Activated B cell treated with CpG ODN at 0.5 μM for 24 hours (primary cell): ENCODE results near the gene TSGA10IP. TPM values are rescaled to one million over a fixed set of nuclear protein-coding genes. Genes with fewer than 3 reads are reported as not detected.

Experiments used
- ATAC-seq: fragments of 200-7000 bp; cut with Tn5 transposase; one replicate; pipeline ENCODE4 v1.10.0; 2021; ENCODE audit warnings: low read depth, mild to moderate bottlenecking, moderate library complexity
- CTCF ChIA-PET: fragments of 350-600 bp; sonication (Branson Sonifier 250); formaldehyde crosslinking; loops from one replicate; lab custom pipeline; 2021; ENCODE audit warnings: antibody characterized with exemption; lab: Charles Lee
- POLR2A ChIA-PET: fragments of 350-600 bp; sonication (Branson Sonifier 250); formaldehyde crosslinking; loops from one replicate; lab custom pipeline; 2021; ENCODE audit warnings: antibody characterized with exemption; lab: Charles Lee
- DNase-seq: peaks from one replicate; pipeline ENCODE4 v3.0.0; 2022
- H3K27ac Mint-ChIP-seq: one replicate; pipeline ENCODE4 v1.8.0; 2020; ENCODE audit warnings: mixed read lengths
- H3K27me3 Mint-ChIP-seq: one replicate; pipeline ENCODE4 v1.8.0; 2021; ENCODE audit warnings: mixed read lengths
- H3K36me3 Mint-ChIP-seq: one replicate; pipeline ENCODE4 v1.8.0; 2021; ENCODE audit warnings: low read depth, mixed read lengths
- H3K4me1 Mint-ChIP-seq: one replicate; pipeline ENCODE4 v1.8.0; 2021; ENCODE audit warnings: mixed read lengths
- H3K4me3 Mint-ChIP-seq: one replicate; pipeline ENCODE4 v1.8.0; 2020; ENCODE audit warnings: mild to moderate bottlenecking, mixed read lengths
- H3K9me3 Mint-ChIP-seq: one replicate; pipeline ENCODE4 v1.8.0; 2020; ENCODE audit warnings: mixed read lengths
- intact Hi-C: fragments of 100-400 bp; cut with micrococcal nuclease; formaldehyde crosslinking; loops from one replicate; pipeline ENCODE4 v1.15.1; 2024
- total RNA-seq: library from RNA; stranded (reverse); gene quantifications from 2 replicates; pipeline ENCODE4 v1.2.3, GENCODE V29; 2022
- TF ChIP-seq, protein P1 (sequence below): fragments of 200-600 bp; IDR thresholded peaks from one replicate; pipeline ENCODE4 v1.8.0; 2022; ENCODE audit warnings: antibody characterized with exemption, mild to moderate bottlenecking

Gene TSGA10IP
- total RNA-seq, 1 donor from 2014 or later, result not detected

DNA sequence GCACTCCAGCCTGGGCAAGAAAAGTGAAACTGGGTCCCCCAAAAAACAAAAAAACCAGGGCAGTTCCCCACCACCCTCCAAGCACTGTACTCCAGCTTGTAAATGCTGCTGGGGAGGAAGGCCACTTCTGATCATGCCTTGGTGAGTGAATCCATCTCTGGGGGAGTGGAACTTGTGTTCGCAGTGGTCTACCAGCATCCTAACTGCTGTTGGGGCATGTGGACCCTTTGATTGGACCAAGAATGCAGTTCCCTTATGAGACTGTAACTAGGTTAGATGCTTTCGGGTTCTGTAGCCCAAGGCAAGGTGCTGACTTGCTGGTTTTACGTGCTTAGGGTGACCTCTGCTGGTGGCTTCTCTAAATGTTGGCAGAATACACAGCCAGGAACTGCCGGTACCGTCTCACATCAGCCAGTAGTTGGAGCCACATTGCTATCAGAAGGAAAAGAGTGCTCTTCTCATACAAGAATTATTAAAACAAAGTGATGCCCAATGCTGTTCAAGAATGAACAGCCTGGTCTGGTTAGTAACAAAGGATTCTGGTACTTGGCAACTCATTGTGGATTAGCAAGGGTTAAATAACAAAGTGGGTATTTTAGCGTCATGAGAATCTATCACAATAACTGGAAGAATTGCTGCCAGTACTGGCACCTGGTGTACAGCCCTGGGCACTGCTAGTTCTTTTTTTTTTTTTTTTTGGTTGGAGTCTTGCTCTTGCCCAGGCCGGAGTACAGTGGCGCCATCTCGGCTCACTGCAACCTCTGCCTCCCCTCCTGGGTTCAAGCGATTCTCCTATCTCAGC is 43.7 kb downstream of the TSGA10IP start:
- H3K4me1 Mint-ChIP-seq, result peaks cover 5% of the 10 kb centered on the region
- ChIA-PET CTCF (interaction anchor here (0.6 to 6.1 kb wide), 8 partner anchors 10 to 277 kb away, joined by 3 to 67 read pairs (median 4); partner anchors contain the start of genes CCDC85B, KAT5 and MUS81), POLR2A (interaction anchor here (0.6 to 1.8 kb wide), 12 partner anchors 99 to 412 kb away, joined by 3 to 16 read pairs (median 6); partner anchors contain the start of genes CCDC85B, CFL1, FIBP and KAT5)
- H3K27me3 Mint-ChIP-seq, result no peaks in the 10 kb centered on the region
- TF ChIP-seq, protein P1, sequence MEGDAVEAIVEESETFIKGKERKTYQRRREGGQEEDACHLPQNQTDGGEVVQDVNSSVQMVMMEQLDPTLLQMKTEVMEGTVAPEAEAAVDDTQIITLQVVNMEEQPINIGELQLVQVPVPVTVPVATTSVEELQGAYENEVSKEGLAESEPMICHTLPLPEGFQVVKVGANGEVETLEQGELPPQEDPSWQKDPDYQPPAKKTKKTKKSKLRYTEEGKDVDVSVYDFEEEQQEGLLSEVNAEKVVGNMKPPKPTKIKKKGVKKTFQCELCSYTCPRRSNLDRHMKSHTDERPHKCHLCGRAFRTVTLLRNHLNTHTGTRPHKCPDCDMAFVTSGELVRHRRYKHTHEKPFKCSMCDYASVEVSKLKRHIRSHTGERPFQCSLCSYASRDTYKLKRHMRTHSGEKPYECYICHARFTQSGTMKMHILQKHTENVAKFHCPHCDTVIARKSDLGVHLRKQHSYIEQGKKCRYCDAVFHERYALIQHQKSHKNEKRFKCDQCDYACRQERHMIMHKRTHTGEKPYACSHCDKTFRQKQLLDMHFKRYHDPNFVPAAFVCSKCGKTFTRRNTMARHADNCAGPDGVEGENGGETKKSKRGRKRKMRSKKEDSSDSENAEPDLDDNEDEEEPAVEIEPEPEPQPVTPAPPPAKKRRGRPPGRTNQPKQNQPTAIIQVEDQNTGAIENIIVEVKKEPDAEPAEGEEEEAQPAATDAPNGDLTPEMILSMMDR, result peak; percentile 75
- H3K9me3 Mint-ChIP-seq, result no peaks in the 10 kb centered on the region
- intact Hi-C loops, result loop anchor here (1.0 to 2.0 kb wide), 13 partner anchors 13 to 363 kb away; partner anchors contain the start of genes AP5B1, BANF1, C11orf68 and CFL1
- peak overlapping the region; percentile 62 for H3K27ac Mint-ChIP-seq
- peak; percentile 67 for DNase-seq
- H3K4me3 Mint-ChIP-seq, result no peak overlapping the region
- peak; percentile 99 for ATAC-seq
- peaks cover 11% of the 10 kb centered on the region for H3K36me3 Mint-ChIP-seq

DNA sequence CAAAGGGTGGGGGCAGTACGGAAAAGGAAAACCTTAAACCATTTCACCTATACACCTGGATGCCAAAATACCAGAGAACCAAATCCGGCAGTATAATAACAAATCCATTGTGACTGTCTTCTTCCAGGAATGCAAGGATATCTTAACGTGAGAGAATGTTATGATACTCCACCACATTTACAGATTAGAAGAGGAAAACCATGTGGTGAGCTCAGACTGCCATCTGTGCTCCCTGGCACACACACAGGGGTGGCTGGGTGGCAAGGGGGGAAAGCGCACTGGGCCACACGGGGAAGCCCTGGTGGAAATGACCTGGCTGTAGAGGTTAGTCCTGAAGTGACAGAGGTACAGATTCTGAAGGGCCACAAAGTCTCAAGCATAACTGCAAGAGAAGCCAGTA is 46.8 kb downstream of the TSGA10IP start:
- no peak overlapping the region for H3K27ac Mint-ChIP-seq
- TF ChIP-seq, protein P1, result no peak
- intact Hi-C loops, result no loop called here

DNA sequence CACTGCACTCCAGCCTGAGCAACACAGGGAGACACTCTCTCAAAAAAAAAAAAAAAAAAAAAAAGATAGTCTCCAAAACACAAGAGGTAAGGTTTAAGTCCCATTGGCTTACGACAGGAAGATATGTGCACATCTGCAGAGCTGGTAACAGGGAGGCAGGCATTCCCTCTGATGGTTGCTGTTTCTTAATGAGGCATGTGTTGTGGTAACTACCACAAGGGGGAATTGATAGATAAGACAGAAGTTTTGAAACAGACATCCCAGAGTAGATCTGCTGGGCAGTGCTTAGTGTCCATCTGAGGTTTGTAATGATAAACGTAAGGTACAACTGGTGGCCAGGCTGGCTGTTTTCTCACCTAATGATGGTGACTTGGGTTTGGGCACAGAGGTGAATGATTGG is 52.0 kb downstream of the TSGA10IP start:
- TF ChIP-seq, protein P1, result no peak
- DNase-seq (no peak), ATAC-seq (no peak)
- CTCF ChIA-PET, result no interaction called here
- peaks cover 60% of the 10 kb centered on the region for H3K36me3 Mint-ChIP-seq
- H3K27ac Mint-ChIP-seq, result no peak overlapping the region
- POLR2A ChIA-PET, result interaction anchor here (0.5 kb wide), 1 partner anchor 12 kb away, joined by 8 read pairs; no protein-coding TSS in a partner anchor
- intact Hi-C loops, result no loop called here
- peaks cover 25% of the 10 kb centered on the region for H3K4me1 Mint-ChIP-seq
- H3K27me3 Mint-ChIP-seq, result no peaks in the 10 kb centered on the region
- no peak overlapping the region for H3K4me3 Mint-ChIP-seq
- no peaks in the 10 kb centered on the region for H3K9me3 Mint-ChIP-seq

More for the DNA sequence above, 46.8 kb downstream of the TSGA10IP start:
- CTCF ChIA-PET, result interaction anchor here (6.1 kb wide), 1 partner anchor 107 kb away, joined by 67 read pairs; no protein-coding TSS in a partner anchor
- Mint-ChIP-seq H3K36me3 (peaks cover 25% of the 10 kb centered on the region), H3K27me3 (no peaks in the 10 kb centered on the region), H3K9me3 (no peaks in the 10 kb centered on the region), H3K4me1 (peaks cover 5% of the 10 kb centered on the region), H3K4me3 (no peak overlapping the region)
- DNase-seq (no peak), ATAC-seq (no peak)
- POLR2A ChIA-PET, result interaction anchor here (0.9 to 1.5 kb wide), 2 partner anchors 104 to 280 kb away, joined by 4 to 5 read pairs; partner anchors contain the start of genes FIBP and KAT5

DNA sequence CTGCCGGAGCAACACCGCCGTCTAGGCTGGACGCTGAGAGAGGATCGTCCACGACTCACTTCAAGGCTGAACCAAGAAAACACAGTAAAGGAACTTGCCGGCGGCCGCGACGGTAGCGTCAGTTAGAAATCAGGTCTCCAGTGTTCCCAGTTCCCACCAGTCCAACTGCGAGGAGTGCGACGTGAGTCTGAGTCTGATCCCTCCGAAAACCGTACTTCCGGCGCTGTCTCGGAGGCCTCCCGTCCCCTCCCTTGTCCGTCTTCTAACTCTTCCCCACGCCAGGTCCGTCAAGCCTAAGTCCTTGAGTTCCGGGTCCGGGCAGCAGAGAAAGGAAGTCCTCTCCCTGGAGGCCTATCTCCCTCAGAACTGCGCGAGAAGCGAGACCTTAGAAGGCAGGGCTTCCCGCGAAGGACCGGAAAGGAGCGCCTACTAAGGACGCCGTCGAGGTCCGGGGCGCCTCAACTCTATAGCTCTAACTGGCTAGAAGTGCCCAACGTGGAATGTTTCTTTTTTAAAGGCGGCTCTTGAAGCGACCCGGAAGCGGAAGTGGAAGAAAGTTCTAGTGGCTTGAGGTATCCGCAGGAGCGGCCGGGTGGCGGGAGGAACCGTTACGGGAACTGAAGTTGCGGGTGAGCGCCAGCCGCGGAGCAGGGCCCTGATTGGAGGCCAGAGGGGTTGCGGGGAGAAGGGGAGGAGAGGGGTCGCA is 56.8 kb downstream of the TSGA10IP start, which contains the start of the genes BANF1 and EIF1AD:
BANF1 (plus strand) TSS at position 562 of the 706 bp plus-strand sequence. CDS start 748 bp downstream, outside the sequence.
EIF1AD (minus strand) TSS at position 216 of the 706 bp plus-strand sequence. CDS start 1,768 bp downstream, outside the sequence.
- TF ChIP-seq, protein P1, result no peak
- H3K27me3 Mint-ChIP-seq, result no peaks in the 10 kb centered on the region
- CTCF ChIA-PET, result interaction anchor here (0.9 to 1.4 kb wide), 6 partner anchors 9 to 290 kb away, joined by 3 to 10 read pairs (median 4); partner anchors contain the start of gene KAT5
- peak; percentile 82 for ATAC-seq
- peak within 1 kb of the TSS; percentile 100 for H3K4me3 Mint-ChIP-seq
- peaks cover 79% of the 10 kb centered on the region for H3K36me3 Mint-ChIP-seq
- intact Hi-C loops, result loop anchor here (1.0 to 5.0 kb wide), 10 partner anchors 13 to 387 kb away; partner anchors contain the start of genes C11orf68, DRAP1, KAT5 and PCNX3
- H3K4me1 Mint-ChIP-seq, result peaks cover 36% of the 10 kb centered on the region
- POLR2A ChIA-PET, result interaction anchor here (0.5 to 1.9 kb wide), 30 partner anchors 9 to 1731 kb away, joined by 3 to 28 read pairs (median 4); partner anchors contain the start of genes CCDC85B, CFL1, CST6 and FIBP
- peak; percentile 86 for DNase-seq
- no peaks in the 10 kb centered on the region for H3K9me3 Mint-ChIP-seq
- H3K27ac Mint-ChIP-seq, result peak within 1 kb of the TSS; percentile 98
